Activated CD8-positive, alpha-beta memory T cell treated with anti-CD3 and anti-CD28 coated beads, Interleukin-2, amount 50 U/mL, for 48 hours (primary cell): ENCODE data around the gene NDST1.

Source experiments
- DNase-seq: peaks from one replicate; pipeline ENCODE4 v3.0.0-alpha.2; 2020

The NDST1 gene

GRCh38 chr5:150573867-150574817 lies 66.2 kb downstream of the NDST1 start:
- DNase-seq = no peak

GRCh38 chr5:150574818-150575547 lies 67.1 kb downstream of the NDST1 start:
- no peak for DNase-seq

GRCh38 chr5:150575745-150576448 lies 68.0 kb downstream of the NDST1 start:
- DNase-seq = no peak

- no peak for DNase-seq
These were observed 68.6 kb downstream of the NDST1 start for GRCh38 chr5:150576449-150576949.

- no peak for DNase-seq
These were observed 69.6 kb downstream of the NDST1 start for GRCh38 chr5:150577378-150578139.

GRCh38 chr5:150578781-150579461 lies 71.0 kb downstream of the NDST1 start:
- no peak for DNase-seq

GRCh38 chr5:150579462-150580400 lies 71.8 kb downstream of the NDST1 start:
- DNase-seq = no peak

- DNase-seq = no peak
These were observed 73.0 kb downstream of the NDST1 start for GRCh38 chr5:150580917-150581316.

GRCh38 chr5:150582241-150583109 lies 74.5 kb downstream of the NDST1 start:
- DNase-seq = no peak

GRCh38 chr5:150583541-150584225 lies 75.8 kb downstream of the NDST1 start:
- no peak for DNase-seq

- DNase-seq = no peak
These were observed 76.8 kb downstream of the NDST1 start for GRCh38 chr5:150584556-150585335.

- DNase-seq = no peak
These were observed 77.9 kb downstream of the NDST1 start for GRCh38 chr5:150585781-150586341.

- DNase-seq = no peak
These were observed 79.1 kb downstream of the NDST1 start for GRCh38 chr5:150587016-150587415.

- DNase-seq = no peak
These were observed 80.1 kb downstream of the NDST1 start for GRCh38 chr5:150587856-150588595.

- no peak for DNase-seq
These were observed 80.6 kb downstream of the NDST1 start for GRCh38 chr5:150588596-150588890.

- DNase-seq = no peak
These were observed 82.1 kb downstream of the NDST1 start for GRCh38 chr5:150589862-150590601.
